Loucy (cell line): ENCODE data around the gene KIF21A.

ENCODE experiments used
- EZH2phosphoT487 ChIP-seq: fragments of 200-600 bp; IDR thresholded peaks from 2 replicates; pipeline ENCODE4 v1.6.1; 2018; ENCODE audit warnings: antibody characterized with exemption, mild to moderate bottlenecking, moderate library complexity, borderline replicate concordance
- TF ChIP-seq, protein P1 (sequence below): fragments of 200-600 bp; sonication (generic); conservative IDR thresholded peaks from 2 replicates; pipeline ENCODE4 v1.5.1; 2014; ENCODE audit warnings: mild to moderate bottlenecking, antibody characterized with exemption, low read length

DNA sequence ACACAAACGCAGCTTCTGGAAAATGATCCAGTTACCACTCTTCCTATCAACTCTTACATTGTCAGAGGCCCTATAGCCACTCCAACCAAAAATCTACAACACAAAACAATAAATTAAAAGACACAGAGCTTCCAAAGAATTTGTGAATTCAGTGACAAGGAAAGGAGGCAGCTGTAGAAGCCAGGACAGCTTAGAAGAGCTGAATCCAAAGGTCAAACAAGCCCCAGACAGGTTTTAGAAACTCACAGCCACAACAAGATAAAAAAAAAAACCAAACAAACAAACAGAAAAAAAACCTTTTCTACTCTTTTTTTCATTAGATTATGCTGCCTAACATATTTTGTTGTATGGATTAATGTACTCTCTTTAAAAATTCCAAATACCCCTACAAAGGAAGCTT is 94.4 kb downstream of the KIF21A start:
- TF ChIP-seq, protein P1, sequence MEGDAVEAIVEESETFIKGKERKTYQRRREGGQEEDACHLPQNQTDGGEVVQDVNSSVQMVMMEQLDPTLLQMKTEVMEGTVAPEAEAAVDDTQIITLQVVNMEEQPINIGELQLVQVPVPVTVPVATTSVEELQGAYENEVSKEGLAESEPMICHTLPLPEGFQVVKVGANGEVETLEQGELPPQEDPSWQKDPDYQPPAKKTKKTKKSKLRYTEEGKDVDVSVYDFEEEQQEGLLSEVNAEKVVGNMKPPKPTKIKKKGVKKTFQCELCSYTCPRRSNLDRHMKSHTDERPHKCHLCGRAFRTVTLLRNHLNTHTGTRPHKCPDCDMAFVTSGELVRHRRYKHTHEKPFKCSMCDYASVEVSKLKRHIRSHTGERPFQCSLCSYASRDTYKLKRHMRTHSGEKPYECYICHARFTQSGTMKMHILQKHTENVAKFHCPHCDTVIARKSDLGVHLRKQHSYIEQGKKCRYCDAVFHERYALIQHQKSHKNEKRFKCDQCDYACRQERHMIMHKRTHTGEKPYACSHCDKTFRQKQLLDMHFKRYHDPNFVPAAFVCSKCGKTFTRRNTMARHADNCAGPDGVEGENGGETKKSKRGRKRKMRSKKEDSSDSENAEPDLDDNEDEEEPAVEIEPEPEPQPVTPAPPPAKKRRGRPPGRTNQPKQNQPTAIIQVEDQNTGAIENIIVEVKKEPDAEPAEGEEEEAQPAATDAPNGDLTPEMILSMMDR = no peak
- no peak for TF ChIP-seq EZH2phosphoT487
